K562 (cell line): ENCODE results near the gene FAM171A1. TPM values are rescaled to one million over a fixed set of nuclear protein-coding genes. Genes with fewer than 3 reads are reported as not detected.
"Not testable (repeated sequence)": the region's sequence is repeated elsewhere in the genome, so short reads cannot be mapped to it uniquely, and the experiment has no call there.

Experiments
- ATAC-seq: fragments of 200-7000 bp; cut with Tn5 transposase; 3 replicates; pipeline ENCODE4 v1.9.1; 2020; ENCODE audit warnings: moderate library complexity
- BruUV-seq: library from RNA; stranded (reverse); fragments of 400-500 nt; replicated peaks from 2 replicates; lab custom pipeline; 2021; lab: Mats Ljungman, UMichigan
- CTCF ChIA-PET: fragments of 300-600 bp; formaldehyde crosslinking; extraction: SDS; loops from one replicate; lab custom pipeline; 2021; ENCODE audit warnings: low intra/inter-chr PET ratio; lab: Yijun Ruan, JAX
- POLR2A ChIA-PET: fragments of 300-600, 350-650 bp; sonication (Branson Sonifier 250); formaldehyde crosslinking; extraction: SDS; loops from one replicate; lab custom pipeline; 2021; ENCODE audit warnings: antibody characterized with exemption, inconsistent platforms; lab: Yijun Ruan, JAX
- DNase-seq, 4 experiments: peaks; one replicate each; pipeline versions ENCODE4 v3.0.0 to v3.0.0-alpha.2; 2011 to 2018; ENCODE audit warnings: low spot score in 3 of 4, mixed read lengths in 3 of 4; ENCODE audit errors: extremely low read depth in 1 of 4
- FAIRE-seq: peaks from 2 replicates; lab custom pipeline; 2011; peaks lifted over from hg19 to GRCh38; lab: Jason Lieb, UNC
- H2AFZ ChIP-seq: 2 replicates; pipeline ENCODE4 v1.6.0; 2011; ENCODE audit warnings: low read depth, low read length, control low read depth, inconsistent platforms
- H3K27ac ChIP-seq: fragments of 200-600 bp; 3 replicates; pipeline ENCODE4 v1.8.0; 2011; ENCODE audit warnings: low read depth, mild to moderate bottlenecking, control low read depth, inconsistent platforms, low read length, moderate library complexity, mixed read lengths; ENCODE audit errors: extremely low read depth
- H3K27me3 ChIP-seq, 2 experiments: fragments of 300-600 bp in 1 of 2; 2 replicates in 1 of 2; 3 replicates in 1 of 2; pipeline versions ENCODE4 v1.6.0 to v1.8.0; 2011; ENCODE audit warnings: inconsistent platforms in 2 of 2, low read length in 2 of 2, mild to moderate bottlenecking in 1 of 2, mixed read lengths in 1 of 2, moderate library complexity in 1 of 2; ENCODE audit not compliant: control insufficient read depth in 2 of 2, insufficient read depth in 2 of 2
- H3K36me3 ChIP-seq: fragments of 300-600 bp; 3 replicates; pipeline ENCODE4 v1.8.0; 2011; ENCODE audit warnings: mild to moderate bottlenecking, low read length, inconsistent platforms; ENCODE audit not compliant: control insufficient read depth, insufficient read depth
- H3K4me1 ChIP-seq, 2 experiments: fragments of 200-600 bp in 1 of 2; replicated peaks in 1 of 2; 2 replicates in 1 of 2; 3 replicates in 1 of 2; pipeline versions ENCODE4 v1.5.1 to v1.8.0; 2011; ENCODE audit warnings: inconsistent platforms in 2 of 2, low read length in 2 of 2, mild to moderate bottlenecking in 1 of 2, mixed read lengths in 1 of 2, moderate library complexity in 1 of 2; ENCODE audit not compliant: control insufficient read depth in 2 of 2, insufficient read depth in 2 of 2
- H3K4me2 ChIP-seq: 2 replicates; pipeline ENCODE4 v1.6.1; 2011; ENCODE audit warnings: low read length, control low read depth, inconsistent platforms, mixed read lengths; ENCODE audit not compliant: insufficient read depth
- H3K4me3 ChIP-seq: fragments of 200-600 bp; sonication (generic), shearing (Covaris generic); 2 replicates; pipeline ENCODE4 v1.5.1; 2016; ENCODE audit warnings: control low read depth, inconsistent platforms
- H3K79me2 ChIP-seq: fragments of 200-600 bp; 3 replicates; pipeline ENCODE4 v1.8.0; 2011; ENCODE audit warnings: low read length, inconsistent platforms; ENCODE audit not compliant: control insufficient read depth, insufficient read depth
- H3K9ac ChIP-seq, 2 experiments: 2 replicates each; pipeline versions ENCODE4 v1.6.0 to v1.6.1; 2011; ENCODE audit warnings: low read depth in 2 of 2, low read length in 2 of 2, control low read depth in 1 of 2, inconsistent platforms in 1 of 2, mild to moderate bottlenecking in 1 of 2, mixed read lengths in 1 of 2; ENCODE audit not compliant: insufficient read depth in 1 of 2
- H3K9me1 ChIP-seq: one replicate; pipeline ENCODE4 v1.6.0; 2011; ENCODE audit warnings: inconsistent platforms, mild to moderate bottlenecking, low read length, moderate library complexity; ENCODE audit not compliant: control insufficient read depth, insufficient read depth
- H3K9me3 ChIP-seq: replicated peaks from 2 replicates; pipeline ENCODE4 v1.5.1; 2011; ENCODE audit warnings: low read depth, low read length, inconsistent platforms; ENCODE audit not compliant: control insufficient read depth, insufficient read depth
- H4K20me1 ChIP-seq: replicated peaks from 2 replicates; pipeline ENCODE4 v1.6.1; 2011; ENCODE audit warnings: low read length, inconsistent platforms, mixed read lengths; ENCODE audit not compliant: control insufficient read depth, insufficient read depth
- EHMT2 ChIP-seq: fragments of 450-650 bp; IDR thresholded peaks from 2 replicates; pipeline ENCODE4 v1.6.1; 2018; ENCODE audit warnings: antibody characterized with exemption
- ELF4 ChIP-seq: fragments of 450-650 bp; formaldehyde crosslinking; IDR thresholded peaks from 2 replicates; pipeline ENCODE4 v1.4.0; 2022; ENCODE audit warnings: missing genetic modification characterization
- FOS ChIP-seq: IDR thresholded peaks from 3 replicates; pipeline ENCODE4 v1.6.1; 2011; ENCODE audit not compliant: insufficient read length; ENCODE audit errors: extremely low read depth
- NCOR1 ChIP-seq: fragments of 450-650 bp; IDR thresholded peaks from 2 replicates; pipeline ENCODE4 v1.6.1; 2016; ENCODE audit warnings: mild to moderate bottlenecking, moderate library complexity
- NFXL1 ChIP-seq: fragments of 450-650 bp; formaldehyde crosslinking; IDR thresholded peaks from 2 replicates; pipeline ENCODE4 v1.4.0; 2021; ENCODE audit warnings: mild to moderate bottlenecking
- PURB ChIP-seq: sonication (generic); formaldehyde crosslinking; IDR thresholded peaks from 2 replicates; pipeline ENCODE4 v1.9.0; 2021; ENCODE audit warnings: low read depth, mild to moderate bottlenecking, missing genetic modification reagents
- ZBED1 ChIP-seq: IDR thresholded peaks from 2 replicates; pipeline ENCODE4 v1.6.1; 2014
- ZNF347 ChIP-seq: fragments of 450-650 bp; formaldehyde crosslinking; IDR thresholded peaks from 2 replicates; pipeline ENCODE4 v1.4.0; 2020; ENCODE audit warnings: low read depth, mild to moderate bottlenecking, moderate library complexity
- WGBS: fragments of 100-300 bp; shearing (Covaris generic); methylation state at CpG from one replicate; pipeline ENCODE4 v1.1.6; 2016; ENCODE audit warnings: low coverage, mixed read lengths; ENCODE audit not compliant: insufficient coverage; ENCODE audit errors: missing lambda C conversion rate; 5-methylcytosine and 5-hydroxymethylcytosine counted together
- in situ Hi-C: fragments of 300-500 bp; cut with MboI; formaldehyde crosslinking; loops from 4 replicates; pipeline ENCODE4 v1.15.0; 2018; ENCODE audit warnings: inconsistent platforms, mixed read lengths
- intact Hi-C: fragments of 100-400 bp; cut with micrococcal nuclease; formaldehyde crosslinking; loops from 2 replicates; pipeline ENCODE4 v1.14.2; 2022
- polyA plus RNA-seq, 8 experiments: library from polyadenylated mRNA; depleted of rRNA in 4 of 8; stranded (reverse) in 5 of 8; unstranded in 3 of 8; fragments of >200 nt; fragmentation: Nextera tagmentation in 2 of 8; fragmentation: Illumina TruSeq in 1 of 8; extraction: Ambion mirVana in 2 of 8; extraction: Trizol in 1 of 8; gene quantifications; 2 replicates each; pipeline versions ENCODE4 v1.2.1 to v1.2.3, GENCODE V29; 2011 to 2014; ENCODE audit warnings: inconsistent platforms in 1 of 8, missing spikeins in 1 of 8
- total RNA-seq, 7 experiments: library from RNA; depleted of rRNA in 6 of 7; stranded (reverse); fragments of >200 nt in 6 of 7; fragmentation: Illumina TruSeq in 2 of 7; extraction: Trizol in 2 of 7; gene quantifications; 2 replicates each; pipeline versions ENCODE4 v1.2.1 to v1.2.3, GENCODE V29; 2011 to 2021; ENCODE audit warnings: low replicate concordance in 1 of 7
- TF ChIP-seq, protein P1 (sequence below): fragments of 450-650 bp; IDR thresholded peaks from 2 replicates; pipeline ENCODE4 v1.6.1; 2016; ENCODE audit warnings: missing biosample characterization, missing genetic modification characterization

Gene FAM171A1
- total and polyA plus RNA-seq, 9 of the 15 experiments (the other 6 are each of a cell fraction or from before 2014, with no cell fraction given): 0.51 to 8.2 (median 4.8) TPM

DNA sequence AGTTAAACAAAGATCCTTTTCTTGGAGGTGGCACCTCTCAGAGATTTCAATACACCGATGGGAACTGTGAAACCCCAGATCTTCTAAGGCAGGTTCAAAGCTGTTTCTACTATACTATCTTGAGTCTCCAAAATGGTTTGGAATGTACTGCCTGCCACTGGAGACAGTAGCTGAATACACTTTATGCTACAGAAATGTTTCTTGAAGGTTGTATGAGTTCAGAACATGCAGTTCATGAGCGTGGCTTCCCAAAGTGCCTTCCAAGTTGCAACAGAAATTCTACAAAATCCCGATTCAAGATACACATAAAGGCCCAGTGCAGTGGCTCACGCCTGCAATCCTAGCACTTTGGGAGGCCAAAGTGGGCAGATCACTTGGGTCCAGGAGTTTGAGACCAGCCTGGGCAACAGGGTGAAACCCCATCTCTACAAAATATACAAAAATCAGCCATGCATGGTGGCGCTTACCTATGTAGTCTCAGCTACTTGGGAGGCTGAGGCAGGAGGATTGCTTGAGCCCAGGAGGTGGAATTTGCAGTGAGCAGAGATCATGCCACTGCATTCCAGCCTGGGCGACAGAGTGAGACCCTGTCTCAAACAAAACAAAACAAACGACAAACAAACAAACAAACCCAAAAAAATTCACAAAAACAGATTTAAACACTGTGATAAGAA is 36.3 kb downstream of the FAM171A1 start (continued):
- TF ChIP-seq, protein P1, sequence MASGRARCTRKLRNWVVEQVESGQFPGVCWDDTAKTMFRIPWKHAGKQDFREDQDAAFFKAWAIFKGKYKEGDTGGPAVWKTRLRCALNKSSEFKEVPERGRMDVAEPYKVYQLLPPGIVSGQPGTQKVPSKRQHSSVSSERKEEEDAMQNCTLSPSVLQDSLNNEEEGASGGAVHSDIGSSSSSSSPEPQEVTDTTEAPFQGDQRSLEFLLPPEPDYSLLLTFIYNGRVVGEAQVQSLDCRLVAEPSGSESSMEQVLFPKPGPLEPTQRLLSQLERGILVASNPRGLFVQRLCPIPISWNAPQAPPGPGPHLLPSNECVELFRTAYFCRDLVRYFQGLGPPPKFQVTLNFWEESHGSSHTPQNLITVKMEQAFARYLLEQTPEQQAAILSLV (tag): no peak

DNA sequence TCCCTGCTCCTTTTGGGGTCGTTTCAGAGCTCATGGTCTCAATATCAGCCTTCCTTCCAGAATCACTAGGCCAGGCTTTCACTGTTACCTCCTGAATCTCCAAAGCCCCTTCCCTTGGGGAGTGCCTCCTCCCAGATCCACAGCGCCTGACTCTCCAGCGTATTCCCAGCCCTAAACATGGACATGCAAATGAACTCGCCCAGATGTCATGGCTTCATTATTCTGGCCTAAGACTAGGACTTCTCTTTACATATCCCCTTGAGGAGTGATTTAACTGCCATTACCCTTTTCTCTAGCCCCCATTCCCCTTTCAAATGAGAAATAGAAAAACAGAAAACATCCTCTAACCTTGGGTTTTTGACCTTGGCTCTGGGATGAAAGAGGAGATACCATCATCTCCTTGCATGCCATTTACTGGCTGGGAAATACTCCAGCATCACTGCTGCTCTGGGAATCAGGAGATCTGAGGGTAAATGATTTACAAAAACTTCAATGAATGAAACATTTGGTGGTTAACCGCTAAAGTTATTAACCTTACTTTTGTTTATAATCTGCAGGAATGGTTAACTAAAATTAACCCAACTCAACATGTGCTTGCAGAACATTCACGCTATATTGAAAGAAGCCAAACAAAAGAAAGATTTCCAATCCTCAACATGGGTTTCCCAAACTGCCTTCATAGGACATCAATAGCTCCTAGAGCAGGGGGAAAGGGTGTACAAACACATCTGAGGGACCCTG is 37.0 kb downstream of the FAM171A1 start:
- TF ChIP-seq ELF4 (CRISPR knock-in tag): no peak
- no peak for TF ChIP-seq ZBED1
- TF ChIP-seq NCOR1: no peak
- no peak for TF ChIP-seq PURB (CRISPR knock-in tag)
- no peak for TF ChIP-seq ZNF347
- TF ChIP-seq FOS: no peak
- no peak for TF ChIP-seq NFXL1 (CRISPR knock-in tag)
- TF ChIP-seq EHMT2: no peak
- ChIA-PET CTCF (no interaction called here), POLR2A (interaction anchor here (1.1 kb wide), 1 partner anchor 32 kb away, joined by 3 read pairs; no protein-coding TSS in a partner anchor)
- Histone ChIP-seq H3K27me3 (no peaks in the 10 kb centered on the region; a peak in 2 of 5 replicates), H3K79me2 (no peaks in the 10 kb centered on the region), H3K9ac (no peak overlapping the region), H3K4me3 (no peak overlapping the region), H3K9me3 (no peaks in the 10 kb centered on the region), H2AFZ (no peak overlapping the region), H3K4me2 (no peak overlapping the region), H3K27ac (no peak overlapping the region), H3K36me3 (no peaks in the 10 kb centered on the region), H3K4me1 (no peaks in the 10 kb centered on the region; a peak in 1 of 5 replicates), H4K20me1 (no peaks in the 10 kb centered on the region), H3K9me1 (no peaks in the 10 kb centered on the region)
- intact Hi-C loops (no loop called here), in situ Hi-C loops (no loop called here)
- DNase-seq (no peak), FAIRE-seq (no peak), ATAC-seq (no peak)
- 20% methylated on average over 6 of the region's 6 CpGs for WGBS
- no TSS peak for BruUV-seq

DNA sequence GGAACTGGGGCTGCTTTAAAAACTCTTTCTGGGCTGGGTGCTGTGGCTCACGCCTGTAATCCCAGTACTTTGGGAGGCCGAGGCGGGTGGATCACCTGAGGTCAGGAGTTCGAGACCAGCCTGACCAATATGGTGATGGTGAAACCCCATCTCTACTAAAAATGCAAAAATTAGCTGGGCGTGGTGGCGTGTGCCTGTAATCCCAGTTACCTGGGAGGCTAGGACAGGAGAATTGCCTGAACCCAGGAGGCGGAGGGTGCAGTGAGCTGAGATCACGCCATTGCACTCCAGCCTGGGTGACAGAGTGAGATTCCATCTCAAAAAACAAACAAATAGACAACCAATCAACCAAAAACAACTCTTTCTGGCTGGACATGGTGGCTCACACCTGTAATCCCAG is 37.9 kb downstream of the FAM171A1 start:
- H3K4me3 ChIP-seq, H3K79me2 ChIP-seq, CTCF ChIA-PET, H2AFZ ChIP-seq, H3K9ac ChIP-seq, H3K9me1 ChIP-seq, H3K27me3 ChIP-seq, BruUV-seq, FAIRE-seq, H3K9me3 ChIP-seq, intact Hi-C loops, H4K20me1 ChIP-seq, in situ Hi-C loops, DNase-seq, H3K27ac ChIP-seq, H3K4me1 ChIP-seq, H3K36me3 ChIP-seq, H3K4me2 ChIP-seq, ATAC-seq: not testable (repeated sequence)
- POLR2A ChIA-PET: interaction anchor here (1.1 kb wide), 1 partner anchor 15 kb away, joined by 3 read pairs; no protein-coding TSS in a partner anchor
- WGBS: 37% methylated on average over 8 of the region's 8 CpGs
